HG02798 (cell line): ENCODE measurements around the gene PDE10A.
A peak's percentile ranks its signal among the peaks of the same experiment; 100 is the strongest.

Source experiments
- ATAC-seq: cut with Tn5 transposase; IDR thresholded peaks from one replicate; pipeline ENCODE4 v1.9.1; 2021; ENCODE audit warnings: mild to moderate bottlenecking; ENCODE audit not compliant: unreplicated experiment, poor library complexity

PDE10A gene

GRCh38 chr6:165662749-165663376 is at the start of gene PDE10A:
PDE10A (minus strand) TSS chr6:165663241; CDS start chr6:165662811, 430 bp downstream.
- no peak for ATAC-seq

- no peak for ATAC-seq
Observed at GRCh38 chr6:165708985-165709576, 46.0 kb upstream of the PDE10A start.

- ATAC-seq, result no peak
Observed at GRCh38 chr6:165707067-165707853, 44.2 kb upstream of the PDE10A start.

- ATAC-seq, result no peak
Observed at GRCh38 chr6:165705941-165706340, 42.9 kb upstream of the PDE10A start.

- ATAC-seq, result peak; percentile 52
Observed at GRCh38 chr6:165704045-165704748, 41.2 kb upstream of the PDE10A start.

- no peak for ATAC-seq
Observed at GRCh38 chr6:165702669-165703068, 39.6 kb upstream of the PDE10A start.

- peak; percentile 77 for ATAC-seq
Observed at GRCh38 chr6:165701564-165702354, 38.7 kb upstream of the PDE10A start.

- no peak for ATAC-seq
Observed at GRCh38 chr6:165701005-165701404, 38.0 kb upstream of the PDE10A start.

- ATAC-seq, result no peak
Observed at GRCh38 chr6:165698868-165699267, 35.8 kb upstream of the PDE10A start.

GRCh38 chr6:165697171-165697570 is 34.1 kb upstream of the PDE10A start:
- ATAC-seq, result no peak

- ATAC-seq, result no peak
Observed at GRCh38 chr6:165695722-165696515, 32.9 kb upstream of the PDE10A start.

- no peak for ATAC-seq
Observed at GRCh38 chr6:165694296-165694695, 31.3 kb upstream of the PDE10A start.

- ATAC-seq, result no peak
Observed at GRCh38 chr6:165692106-165692653, 29.1 kb upstream of the PDE10A start.

- no peak for ATAC-seq
Observed at GRCh38 chr6:165689699-165690098, 26.7 kb upstream of the PDE10A start.

- no peak for ATAC-seq
Observed at GRCh38 chr6:165686596-165687365, 23.7 kb upstream of the PDE10A start.

GRCh38 chr6:165685302-165685701 is 22.3 kb upstream of the PDE10A start:
- no peak for ATAC-seq

- no peak for ATAC-seq
Observed at GRCh38 chr6:165684333-165684732, 21.3 kb upstream of the PDE10A start.

GRCh38 chr6:165680975-165681374 is 17.9 kb upstream of the PDE10A start:
- ATAC-seq, result no peak
